WTC11 (cell line): Measurements from ENCODE around the gene AFM. TPM values are rescaled to one million over a fixed set of nuclear protein-coding genes. Genes with fewer than 3 reads are reported as not detected.

Source experiments
- ATAC-seq: fragments of 200-7000 bp; cut with Tn5 transposase; 2 replicates; pipeline ENCODE4 v1.10.0; 2021; ENCODE audit warnings: mild to moderate bottlenecking, moderate library complexity
- CTCF ChIA-PET: fragments of 300-600 bp; sonication (Branson Sonifier 250); formaldehyde crosslinking; loops from one replicate; lab custom pipeline; 2021; ENCODE audit warnings: antibody characterized with exemption; lab: Charles Lee
- POLR2A ChIA-PET: fragments of 350-600 bp; sonication (Branson Sonifier 250); formaldehyde crosslinking; loops from one replicate; lab custom pipeline; 2021; ENCODE audit warnings: antibody characterized with exemption; lab: Charles Lee
- DNase-seq: peaks from one replicate; pipeline ENCODE4 v3.0.0; 2021; ENCODE audit warnings: low spot score
- H3K27ac Mint-ChIP-seq: 2 replicates; pipeline ENCODE4 v1.8.0; 2021; ENCODE audit warnings: mixed read lengths
- H3K27me3 Mint-ChIP-seq: 2 replicates; pipeline ENCODE4 v1.8.0; 2021; ENCODE audit warnings: low read depth, mild to moderate bottlenecking, moderate library complexity, mixed read lengths
- H3K36me3 Mint-ChIP-seq: 2 replicates; pipeline ENCODE4 v1.8.0; 2021; ENCODE audit warnings: mixed read lengths
- H3K4me1 Mint-ChIP-seq: 2 replicates; pipeline ENCODE4 v1.8.0; 2022; ENCODE audit warnings: mixed read lengths
- H3K4me3 Mint-ChIP-seq: 2 replicates; pipeline ENCODE4 v1.8.0; 2021; ENCODE audit warnings: mild to moderate bottlenecking, moderate library complexity, mixed read lengths
- H3K9me3 Mint-ChIP-seq: 2 replicates; pipeline ENCODE4 v1.8.0; 2021; ENCODE audit warnings: mixed read lengths
- AFF4 ChIP-seq: sonication (generic); formaldehyde crosslinking; IDR thresholded peaks from 2 replicates; pipeline ENCODE4 v1.8.1; 2023; ENCODE audit warnings: mild to moderate bottlenecking, missing genetic modification reagents, borderline replicate concordance
- CBFB ChIP-seq: sonication (generic); formaldehyde crosslinking; IDR thresholded peaks from 2 replicates; pipeline ENCODE4 v1.8.1; 2022; ENCODE audit warnings: mild to moderate bottlenecking, low read depth, missing genetic modification reagents
- ESRRA ChIP-seq: sonication (generic); formaldehyde crosslinking; IDR thresholded peaks from 2 replicates; pipeline ENCODE4 v1.8.1; 2022; ENCODE audit warnings: mild to moderate bottlenecking, missing genetic modification reagents, borderline replicate concordance
- FOXJ3 ChIP-seq: sonication (generic); formaldehyde crosslinking; IDR thresholded peaks from 2 replicates; pipeline ENCODE4 v1.9.0; 2021; ENCODE audit warnings: missing genetic modification reagents, mild to moderate bottlenecking, borderline replicate concordance
- JAZF1 ChIP-seq: fragments of 250-450 bp; sonication (Bioruptor Pico); IDR thresholded peaks from 2 replicates; pipeline ENCODE4 v1.9.0; 2021; ENCODE audit warnings: moderate library complexity, mild to moderate bottlenecking, inconsistent platforms
- OVOL2 ChIP-seq: fragments of 250-450 bp; sonication (Bioruptor Pico); IDR thresholded peaks from 2 replicates; pipeline ENCODE4 v1.9.0; 2021; ENCODE audit warnings: mild to moderate bottlenecking, borderline replicate concordance
- PRDM15 ChIP-seq: sonication (generic); formaldehyde crosslinking; IDR thresholded peaks from 2 replicates; pipeline ENCODE4 v1.8.0; 2022; ENCODE audit warnings: missing genetic modification reagents
- SMAD3 ChIP-seq: sonication (generic); formaldehyde crosslinking; IDR thresholded peaks from 2 replicates; pipeline ENCODE4 v1.8.0; 2022; ENCODE audit warnings: missing genetic modification reagents, mild to moderate bottlenecking, borderline replicate concordance
- SMAD4 ChIP-seq: sonication (generic); formaldehyde crosslinking; IDR thresholded peaks from 2 replicates; pipeline ENCODE4 v1.8.0; 2022; ENCODE audit warnings: mild to moderate bottlenecking, missing genetic modification reagents
- SOX15 ChIP-seq: fragments of 250-450 bp; sonication (Bioruptor Pico); IDR thresholded peaks from 2 replicates; pipeline ENCODE4 v1.9.0; 2021; ENCODE audit warnings: mild to moderate bottlenecking
- TEAD1 ChIP-seq: sonication (generic); formaldehyde crosslinking; IDR thresholded peaks from 2 replicates; pipeline ENCODE4 v1.8.0; 2022; ENCODE audit warnings: mild to moderate bottlenecking, missing genetic modification reagents
- TP53 ChIP-seq: sonication (generic); formaldehyde crosslinking; IDR thresholded peaks from 2 replicates; pipeline ENCODE4 v1.8.1; 2023; ENCODE audit warnings: mild to moderate bottlenecking, missing genetic modification reagents
- ZNF219 ChIP-seq: sonication (generic); formaldehyde crosslinking; IDR thresholded peaks from 2 replicates; pipeline ENCODE4 v1.8.0; 2023; ENCODE audit warnings: missing genetic modification reagents, mild to moderate bottlenecking, borderline replicate concordance
- ZNF232 ChIP-seq: sonication (generic); formaldehyde crosslinking; IDR thresholded peaks from 2 replicates; pipeline ENCODE4 v1.8.0; 2022; ENCODE audit warnings: mild to moderate bottlenecking, missing genetic modification reagents
- ZNF396 ChIP-seq: fragments of 250-450 bp; sonication (Bioruptor Pico); IDR thresholded peaks from 2 replicates; pipeline ENCODE4 v1.8.0; 2021; ENCODE audit warnings: mild to moderate bottlenecking, moderate library complexity, borderline replicate concordance
- total RNA-seq: library from RNA; stranded (reverse); gene quantifications from 3 replicates; pipeline ENCODE4 v1.2.3, GENCODE V29; 2021
- TF ChIP-seq, protein P1 (sequence below): sonication (generic); formaldehyde crosslinking; IDR thresholded peaks from 2 replicates; pipeline ENCODE4 v1.8.1; 2023; ENCODE audit warnings: mild to moderate bottlenecking, missing genetic modification reagents
- TF ChIP-seq, protein P2 (sequence below): sonication (generic); formaldehyde crosslinking; IDR thresholded peaks from 2 replicates; pipeline ENCODE4 v1.8.0; 2023; ENCODE audit warnings: missing genetic modification reagents, mild to moderate bottlenecking, borderline replicate concordance
- TF ChIP-seq, protein P3 (sequence below): sonication (generic); formaldehyde crosslinking; IDR thresholded peaks from 2 replicates; pipeline ENCODE4 v1.8.0; 2022; ENCODE audit warnings: mild to moderate bottlenecking, missing genetic modification reagents

Gene AFM
- total RNA-seq, 1 experiment from 2014 or later, result not detected

- ATAC-seq (no peak), DNase-seq (no peak)
- no peaks in the 10 kb centered on the region; the same call in 1 of the 2 replicates for H3K4me1 Mint-ChIP-seq
- POLR2A ChIA-PET, result interaction anchor here (0.7 kb wide), 1 partner anchor 12 kb away, joined by 6 read pairs; no protein-coding TSS in a partner anchor
- TF ChIP-seq ZNF396 (CRISPR knock-in tag) (no peak), SMAD4 (CRISPR knock-in tag) (no peak), SOX15 (CRISPR knock-in tag) (no peak), ESRRA (CRISPR knock-in tag) (no peak), SMAD3 (no peak), AFF4 (CRISPR knock-in tag) (no peak), TEAD1 (CRISPR knock-in tag) (no peak), TP53 (CRISPR knock-in tag) (no peak), JAZF1 (CRISPR knock-in tag) (no peak), FOXJ3 (CRISPR knock-in tag) (no peak), CBFB (CRISPR knock-in tag) (no peak), ZNF232 (CRISPR knock-in tag) (no peak), ZNF219 (CRISPR knock-in tag) (no peak), OVOL2 (no peak), PRDM15 (no peak)
- TF ChIP-seq, protein P1, sequence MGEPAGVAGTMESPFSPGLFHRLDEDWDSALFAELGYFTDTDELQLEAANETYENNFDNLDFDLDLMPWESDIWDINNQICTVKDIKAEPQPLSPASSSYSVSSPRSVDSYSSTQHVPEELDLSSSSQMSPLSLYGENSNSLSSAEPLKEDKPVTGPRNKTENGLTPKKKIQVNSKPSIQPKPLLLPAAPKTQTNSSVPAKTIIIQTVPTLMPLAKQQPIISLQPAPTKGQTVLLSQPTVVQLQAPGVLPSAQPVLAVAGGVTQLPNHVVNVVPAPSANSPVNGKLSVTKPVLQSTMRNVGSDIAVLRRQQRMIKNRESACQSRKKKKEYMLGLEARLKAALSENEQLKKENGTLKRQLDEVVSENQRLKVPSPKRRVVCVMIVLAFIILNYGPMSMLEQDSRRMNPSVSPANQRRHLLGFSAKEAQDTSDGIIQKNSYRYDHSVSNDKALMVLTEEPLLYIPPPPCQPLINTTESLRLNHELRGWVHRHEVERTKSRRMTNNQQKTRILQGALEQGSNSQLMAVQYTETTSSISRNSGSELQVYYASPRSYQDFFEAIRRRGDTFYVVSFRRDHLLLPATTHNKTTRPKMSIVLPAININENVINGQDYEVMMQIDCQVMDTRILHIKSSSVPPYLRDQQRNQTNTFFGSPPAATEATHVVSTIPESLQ (CRISPR knock-in tag), result no peak
- TF ChIP-seq, protein P2, sequence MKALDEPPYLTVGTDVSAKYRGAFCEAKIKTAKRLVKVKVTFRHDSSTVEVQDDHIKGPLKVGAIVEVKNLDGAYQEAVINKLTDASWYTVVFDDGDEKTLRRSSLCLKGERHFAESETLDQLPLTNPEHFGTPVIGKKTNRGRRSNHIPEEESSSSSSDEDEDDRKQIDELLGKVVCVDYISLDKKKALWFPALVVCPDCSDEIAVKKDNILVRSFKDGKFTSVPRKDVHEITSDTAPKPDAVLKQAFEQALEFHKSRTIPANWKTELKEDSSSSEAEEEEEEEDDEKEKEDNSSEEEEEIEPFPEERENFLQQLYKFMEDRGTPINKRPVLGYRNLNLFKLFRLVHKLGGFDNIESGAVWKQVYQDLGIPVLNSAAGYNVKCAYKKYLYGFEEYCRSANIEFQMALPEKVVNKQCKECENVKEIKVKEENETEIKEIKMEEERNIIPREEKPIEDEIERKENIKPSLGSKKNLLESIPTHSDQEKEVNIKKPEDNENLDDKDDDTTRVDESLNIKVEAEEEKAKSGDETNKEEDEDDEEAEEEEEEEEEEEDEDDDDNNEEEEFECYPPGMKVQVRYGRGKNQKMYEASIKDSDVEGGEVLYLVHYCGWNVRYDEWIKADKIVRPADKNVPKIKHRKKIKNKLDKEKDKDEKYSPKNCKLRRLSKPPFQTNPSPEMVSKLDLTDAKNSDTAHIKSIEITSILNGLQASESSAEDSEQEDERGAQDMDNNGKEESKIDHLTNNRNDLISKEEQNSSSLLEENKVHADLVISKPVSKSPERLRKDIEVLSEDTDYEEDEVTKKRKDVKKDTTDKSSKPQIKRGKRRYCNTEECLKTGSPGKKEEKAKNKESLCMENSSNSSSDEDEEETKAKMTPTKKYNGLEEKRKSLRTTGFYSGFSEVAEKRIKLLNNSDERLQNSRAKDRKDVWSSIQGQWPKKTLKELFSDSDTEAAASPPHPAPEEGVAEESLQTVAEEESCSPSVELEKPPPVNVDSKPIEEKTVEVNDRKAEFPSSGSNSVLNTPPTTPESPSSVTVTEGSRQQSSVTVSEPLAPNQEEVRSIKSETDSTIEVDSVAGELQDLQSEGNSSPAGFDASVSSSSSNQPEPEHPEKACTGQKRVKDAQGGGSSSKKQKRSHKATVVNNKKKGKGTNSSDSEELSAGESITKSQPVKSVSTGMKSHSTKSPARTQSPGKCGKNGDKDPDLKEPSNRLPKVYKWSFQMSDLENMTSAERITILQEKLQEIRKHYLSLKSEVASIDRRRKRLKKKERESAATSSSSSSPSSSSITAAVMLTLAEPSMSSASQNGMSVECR (CRISPR knock-in tag), result no peak
- TF ChIP-seq, protein P3, sequence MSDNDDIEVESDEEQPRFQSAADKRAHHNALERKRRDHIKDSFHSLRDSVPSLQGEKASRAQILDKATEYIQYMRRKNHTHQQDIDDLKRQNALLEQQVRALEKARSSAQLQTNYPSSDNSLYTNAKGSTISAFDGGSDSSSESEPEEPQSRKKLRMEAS (CRISPR knock-in tag), result no peak
- H3K9me3 Mint-ChIP-seq, result no peaks in the 10 kb centered on the region
- H3K4me3 Mint-ChIP-seq, result no peak overlapping the region
- CTCF ChIA-PET, result no interaction called here
- H3K27me3 Mint-ChIP-seq, result no peaks in the 10 kb centered on the region
- no peak overlapping the region for H3K27ac Mint-ChIP-seq
- no peaks in the 10 kb centered on the region for H3K36me3 Mint-ChIP-seq
Observed at GRCh38 chr4:73527196-73527595, 45.7 kb downstream of the AFM start.
